Measurements from ENCODE around the gene GLG1.

GRCh38 chr16:74650966-74651567, 44.2 kb upstream of the GLG1 start:
- TF ChIP-seq, protein P1, sequence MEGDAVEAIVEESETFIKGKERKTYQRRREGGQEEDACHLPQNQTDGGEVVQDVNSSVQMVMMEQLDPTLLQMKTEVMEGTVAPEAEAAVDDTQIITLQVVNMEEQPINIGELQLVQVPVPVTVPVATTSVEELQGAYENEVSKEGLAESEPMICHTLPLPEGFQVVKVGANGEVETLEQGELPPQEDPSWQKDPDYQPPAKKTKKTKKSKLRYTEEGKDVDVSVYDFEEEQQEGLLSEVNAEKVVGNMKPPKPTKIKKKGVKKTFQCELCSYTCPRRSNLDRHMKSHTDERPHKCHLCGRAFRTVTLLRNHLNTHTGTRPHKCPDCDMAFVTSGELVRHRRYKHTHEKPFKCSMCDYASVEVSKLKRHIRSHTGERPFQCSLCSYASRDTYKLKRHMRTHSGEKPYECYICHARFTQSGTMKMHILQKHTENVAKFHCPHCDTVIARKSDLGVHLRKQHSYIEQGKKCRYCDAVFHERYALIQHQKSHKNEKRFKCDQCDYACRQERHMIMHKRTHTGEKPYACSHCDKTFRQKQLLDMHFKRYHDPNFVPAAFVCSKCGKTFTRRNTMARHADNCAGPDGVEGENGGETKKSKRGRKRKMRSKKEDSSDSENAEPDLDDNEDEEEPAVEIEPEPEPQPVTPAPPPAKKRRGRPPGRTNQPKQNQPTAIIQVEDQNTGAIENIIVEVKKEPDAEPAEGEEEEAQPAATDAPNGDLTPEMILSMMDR (IDR thresholded peaks at IDR 0.05 in 4 of 5, conservative IDR thresholded peaks at IDR 0.05 in 1 of 5), result peak in 1 of 5 experiments; percentile 9
- TF ChIP-seq POLR2A (IDR thresholded peaks at IDR 0.05), result no peak
